GM12891 (cell line): ENCODE measurements around the gene SEC22C.

Source experiments
- PAX5 ChIP-seq: IDR thresholded peaks from 2 replicates; pipeline ENCODE4 v1.6.1; 2011; ENCODE audit warnings: low read length, moderate library complexity, mild to moderate bottlenecking; ENCODE audit not compliant: insufficient read depth, severe bottlenecking
- POLR2A ChIP-seq: IDR thresholded peaks from 2 replicates; pipeline ENCODE4 v1.6.1; 2011; ENCODE audit warnings: low read depth, low read length, control low read depth
- POLR2AphosphoS5 ChIP-seq: IDR thresholded peaks from 2 replicates; pipeline ENCODE4 v1.6.1; 2011; ENCODE audit warnings: low read depth, low read length, control low read depth
- POU2F2 ChIP-seq: IDR thresholded peaks from 2 replicates; pipeline ENCODE4 v1.6.1; 2011; ENCODE audit warnings: low read depth, mild to moderate bottlenecking, control low read depth, low read length, moderate library complexity
- SPI1 ChIP-seq: IDR thresholded peaks from 2 replicates; pipeline ENCODE4 v1.6.1; 2011; ENCODE audit warnings: low read depth, low read length, control low read depth
- TAF1 ChIP-seq: IDR thresholded peaks from 2 replicates; pipeline ENCODE4 v1.6.1; 2011; ENCODE audit warnings: low read depth, low read length, control low read depth

DNA sequence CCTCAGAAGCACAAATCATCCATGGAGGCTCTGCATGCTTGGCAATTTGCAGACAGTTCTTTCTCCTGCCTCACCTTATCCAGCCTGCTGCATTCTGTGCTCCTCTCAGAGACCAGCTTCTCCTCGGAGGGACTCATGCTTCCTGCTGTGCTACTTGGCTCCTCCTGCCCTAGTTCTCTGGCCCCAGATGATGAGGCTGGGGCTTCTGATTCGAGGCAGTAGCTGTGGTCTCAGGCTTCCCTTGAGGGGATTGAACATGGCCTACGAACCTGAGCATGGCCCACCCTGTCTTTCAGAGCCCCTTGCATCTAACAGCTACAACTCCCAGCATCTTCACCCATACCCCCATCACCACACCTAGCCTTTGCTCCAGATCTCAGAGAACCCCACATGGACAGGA, 72.7 kb downstream of the SEC22C start:
- TF ChIP-seq POLR2A, result no peak
- TF ChIP-seq POLR2AphosphoS5, result no peak
- no peak for TF ChIP-seq TAF1
- no peak for TF ChIP-seq PAX5
- TF ChIP-seq SPI1, result no peak
- TF ChIP-seq POU2F2, result no peak
